ENCODE results near the gene POLR3H.

Gene POLR3H

DNA sequence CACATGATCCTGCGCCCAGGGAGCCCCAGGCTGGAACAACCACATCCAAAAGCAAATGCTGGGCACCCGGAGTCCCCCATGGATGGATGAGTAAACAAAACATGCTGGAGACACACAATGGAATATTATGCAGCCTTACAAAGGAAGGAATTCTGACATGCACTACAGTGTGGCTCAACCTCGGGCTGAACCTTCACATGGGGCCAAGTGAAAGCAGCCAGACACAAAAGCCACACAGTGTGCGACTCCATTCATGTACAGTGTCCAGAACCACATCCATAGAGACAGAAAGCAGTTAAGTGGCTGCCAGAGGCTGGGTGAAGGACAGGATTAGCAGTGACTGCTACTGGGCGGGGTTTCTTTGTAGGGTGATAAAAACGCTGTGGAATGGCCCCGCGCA lies 10.1 kb downstream of the POLR3H start:
- DNase-seq, result no peak

DNA sequence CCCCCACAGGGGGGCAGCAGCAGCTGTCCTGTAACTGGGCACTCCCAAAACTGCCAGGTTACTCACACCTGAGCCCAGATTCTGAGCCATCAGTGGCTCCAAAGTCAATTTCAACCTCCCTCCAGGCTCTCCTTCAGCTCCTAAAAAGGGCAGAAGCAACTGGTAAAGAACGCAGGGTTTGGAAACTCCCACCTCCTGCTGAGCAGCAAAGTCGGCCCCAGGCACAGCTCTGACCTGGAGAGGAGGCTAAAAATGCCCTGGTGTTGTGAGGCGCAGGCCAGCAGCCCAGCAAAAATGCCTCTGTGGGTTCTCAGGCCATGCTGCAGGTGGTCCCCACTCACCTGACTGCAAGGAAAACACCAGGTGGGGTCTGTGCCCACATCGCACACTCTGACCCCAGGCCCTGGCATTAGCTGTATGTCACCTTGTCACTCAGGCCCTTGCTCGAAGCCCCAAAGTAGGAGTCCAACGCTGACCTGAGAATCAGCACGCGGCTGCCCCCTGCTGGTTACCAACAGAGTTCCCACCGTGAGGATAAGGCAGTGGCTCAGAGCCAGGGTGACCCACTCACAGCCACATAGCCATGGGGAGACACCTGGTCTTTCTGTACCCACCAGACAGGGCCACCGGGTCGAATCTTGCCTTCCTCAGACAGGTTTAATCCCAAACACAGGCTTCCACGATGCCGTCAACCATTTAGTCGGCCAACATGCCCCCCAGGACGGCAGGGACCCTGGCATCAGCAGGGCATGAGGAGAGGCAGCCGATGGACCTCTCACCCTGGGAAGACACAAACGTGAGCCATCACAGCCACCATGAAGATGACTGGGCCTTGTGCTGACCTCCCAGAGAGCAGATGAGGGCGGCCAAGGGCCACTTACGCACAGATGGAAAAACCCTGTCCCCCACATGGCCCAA lies 11.1 kb downstream of the POLR3H start:
- peak in 1 of 2 experiments; percentile 64 for DNase-seq

DNA sequence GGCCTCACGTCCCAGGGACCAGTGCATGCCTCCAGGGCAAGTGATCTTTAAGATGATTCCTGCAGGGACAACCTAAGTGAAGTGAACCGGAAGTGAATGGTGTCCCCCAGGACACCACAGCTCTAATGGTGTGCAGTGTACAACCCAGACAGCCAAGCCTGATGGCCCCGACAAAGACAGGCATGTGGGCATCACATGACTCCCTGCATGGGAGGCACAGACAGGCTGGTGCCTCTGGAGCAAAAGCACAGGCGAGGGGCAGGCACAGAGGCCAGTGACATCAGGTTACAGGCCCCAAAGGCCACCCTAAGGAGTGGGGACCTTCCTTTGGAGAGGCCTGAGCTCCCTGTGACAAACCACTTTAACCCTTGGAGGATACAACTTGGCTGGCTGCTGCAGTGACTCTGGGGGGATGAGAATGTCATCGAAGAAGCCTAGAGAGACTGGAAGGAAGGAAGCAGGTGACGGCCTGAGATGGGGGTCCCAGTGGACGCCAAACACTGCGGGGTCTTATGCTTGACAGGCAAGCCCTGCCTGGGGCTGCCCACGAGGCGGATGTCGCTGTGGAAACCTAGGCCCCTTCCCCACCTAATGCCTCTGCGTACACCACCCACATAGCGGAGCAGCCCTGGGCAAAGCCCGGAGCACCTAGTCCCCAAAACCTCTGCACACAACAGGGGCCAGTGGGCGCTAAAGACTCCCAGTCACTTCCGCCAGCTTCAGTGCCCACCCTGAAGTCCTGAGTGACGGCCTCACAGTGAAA lies 12.4 kb downstream of the POLR3H start:
- DNase-seq, result no peak

DNA sequence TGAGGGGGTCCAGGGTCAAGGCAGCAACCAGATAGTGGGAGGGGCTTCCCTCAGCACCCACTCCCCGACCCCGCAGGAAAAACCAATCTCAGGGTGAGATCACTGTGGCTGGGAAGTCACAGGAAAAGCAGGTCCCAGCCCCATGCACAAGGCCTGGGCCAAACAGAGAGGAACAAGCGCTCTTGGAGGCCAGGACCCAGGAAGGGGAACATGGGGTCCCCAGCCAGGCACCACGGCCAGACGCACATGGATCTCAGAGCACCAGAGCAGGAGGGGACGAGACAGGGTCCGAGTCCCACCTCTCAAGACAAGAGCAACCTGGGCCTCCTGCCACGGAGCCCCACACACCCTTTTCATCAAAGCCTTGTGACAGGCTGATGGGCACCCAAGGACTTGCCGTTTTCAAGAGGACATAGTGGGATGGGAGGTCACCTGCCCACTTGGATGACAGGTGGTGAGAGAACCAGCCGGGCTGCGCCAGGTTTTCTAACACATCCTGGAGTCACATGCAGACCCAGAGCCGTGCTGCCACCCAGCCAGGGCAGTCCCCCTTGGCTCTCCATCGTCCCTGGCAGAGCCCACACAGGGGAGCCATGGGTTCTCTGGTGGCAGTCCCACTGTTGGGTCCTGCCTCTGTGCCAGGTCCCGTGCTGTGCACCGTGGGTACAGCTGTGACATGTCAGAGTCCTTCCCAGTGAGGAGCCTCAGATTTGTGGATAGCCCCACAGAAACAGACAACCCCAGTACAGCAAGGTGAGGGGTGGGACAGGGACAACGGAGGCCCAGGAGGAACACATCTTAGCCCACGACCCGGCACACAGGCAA lies 13.2 kb downstream of the POLR3H start:
- DNase-seq, result no peak

DNA sequence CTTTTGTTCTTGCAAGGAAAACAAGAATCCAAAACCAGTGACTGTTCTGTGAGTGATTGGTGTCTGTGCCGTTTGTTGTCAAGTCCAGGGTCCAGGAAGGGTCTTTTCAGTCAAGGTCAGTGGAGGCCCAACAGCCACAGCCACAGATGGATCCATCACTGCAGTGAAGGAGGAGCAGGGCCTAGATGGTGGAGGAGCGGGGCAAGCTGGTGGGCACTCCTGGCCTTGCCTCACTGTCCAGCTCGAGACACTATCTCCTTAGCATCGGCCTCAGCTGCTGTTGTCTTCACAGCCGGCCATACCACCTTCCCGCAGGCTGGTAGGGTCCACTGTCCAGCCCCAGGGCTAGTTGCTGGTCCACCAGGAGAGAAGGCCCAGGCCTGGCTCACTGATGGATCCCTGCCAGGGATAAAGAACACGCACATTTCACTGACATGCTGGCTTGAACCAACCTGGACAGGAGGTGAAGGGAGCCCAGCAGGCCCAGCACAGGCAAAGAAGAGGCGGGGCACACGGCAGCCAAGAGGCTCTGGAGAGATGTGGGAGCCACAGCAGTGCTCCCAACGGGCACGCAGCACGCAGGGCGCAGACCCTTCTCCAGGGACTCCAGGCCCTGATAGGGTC lies 15.2 kb downstream of the POLR3H start:
- peak in 1 of 2 experiments; percentile 16 for DNase-seq

DNA sequence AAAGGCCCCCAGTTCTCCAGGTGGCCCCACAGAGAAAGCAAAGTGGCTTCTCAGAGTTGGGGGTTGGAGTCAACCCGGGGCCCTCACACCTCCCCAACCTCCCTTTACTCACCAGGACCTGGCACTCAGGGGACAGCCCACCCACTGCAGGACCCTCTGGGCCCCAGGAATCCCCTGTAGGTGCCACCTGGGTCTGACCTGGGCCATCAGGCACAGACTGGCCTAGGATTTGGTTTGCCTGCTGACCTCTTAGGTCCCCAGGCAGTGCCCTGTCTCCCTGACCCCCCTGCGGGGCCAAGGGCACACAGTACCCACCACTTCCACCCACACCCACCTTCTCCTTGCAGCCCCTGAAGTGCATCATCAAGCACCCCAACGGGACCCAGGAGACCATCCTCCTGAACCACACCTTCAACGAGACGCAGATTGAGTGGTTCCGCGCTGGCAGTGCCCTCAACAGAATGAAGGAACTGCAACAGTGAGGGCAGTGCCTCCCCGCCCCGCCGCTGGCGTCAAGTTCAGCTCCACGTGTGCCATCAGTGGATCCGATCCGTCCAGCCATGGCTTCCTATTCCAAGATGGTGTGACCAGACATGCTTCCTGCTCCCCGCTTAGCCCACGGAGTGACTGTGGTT lies 16.0 kb downstream of the POLR3H start:
- DNase-seq, result no peak

DNA sequence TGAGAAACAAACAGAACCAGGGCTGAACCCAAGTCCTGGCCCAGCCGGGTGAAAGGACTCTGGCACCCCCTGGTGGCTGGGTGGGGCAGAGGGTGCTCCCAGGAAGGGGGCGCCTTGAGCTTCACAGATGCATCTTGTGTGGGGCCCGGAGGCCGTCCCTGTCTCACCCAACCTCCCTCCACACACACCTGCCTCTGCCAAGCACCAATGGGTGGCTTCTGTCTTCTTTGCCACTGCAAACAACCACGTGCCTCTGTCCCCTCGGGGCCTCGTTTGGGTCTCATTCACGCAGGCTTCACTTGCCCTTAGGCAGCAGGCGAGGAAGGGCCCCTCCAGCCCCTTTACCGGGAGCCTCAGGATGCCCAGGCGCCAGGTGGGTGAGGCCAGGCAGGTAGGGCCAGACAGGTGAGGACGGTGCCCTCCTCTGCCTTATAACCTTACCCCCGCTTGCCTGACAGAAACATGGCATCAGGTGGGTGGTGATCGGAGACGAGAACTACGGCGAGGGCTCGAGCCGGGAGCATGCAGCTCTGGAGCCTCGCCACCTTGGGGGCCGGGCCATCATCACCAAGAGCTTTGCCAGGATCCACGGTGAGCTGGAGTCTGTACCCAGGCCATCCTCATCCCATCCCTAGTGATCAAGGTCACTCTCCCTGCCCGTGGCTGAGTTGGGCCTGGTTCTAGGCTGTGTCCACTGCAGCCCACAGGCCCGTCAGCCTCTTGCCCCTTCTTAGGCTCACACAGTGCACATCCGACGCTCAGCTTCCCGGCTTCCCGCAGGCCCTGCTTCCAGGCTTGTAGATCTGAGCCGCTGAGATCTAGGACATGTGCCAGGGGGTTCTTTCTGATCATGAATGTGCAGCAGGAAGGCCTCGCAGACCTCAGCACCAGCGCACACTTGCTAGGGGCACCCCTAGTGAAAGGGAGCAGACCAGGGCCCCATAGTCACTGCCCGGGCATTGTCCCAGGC lies 17.2 kb downstream of the POLR3H start:
- no peak for DNase-seq

DNA sequence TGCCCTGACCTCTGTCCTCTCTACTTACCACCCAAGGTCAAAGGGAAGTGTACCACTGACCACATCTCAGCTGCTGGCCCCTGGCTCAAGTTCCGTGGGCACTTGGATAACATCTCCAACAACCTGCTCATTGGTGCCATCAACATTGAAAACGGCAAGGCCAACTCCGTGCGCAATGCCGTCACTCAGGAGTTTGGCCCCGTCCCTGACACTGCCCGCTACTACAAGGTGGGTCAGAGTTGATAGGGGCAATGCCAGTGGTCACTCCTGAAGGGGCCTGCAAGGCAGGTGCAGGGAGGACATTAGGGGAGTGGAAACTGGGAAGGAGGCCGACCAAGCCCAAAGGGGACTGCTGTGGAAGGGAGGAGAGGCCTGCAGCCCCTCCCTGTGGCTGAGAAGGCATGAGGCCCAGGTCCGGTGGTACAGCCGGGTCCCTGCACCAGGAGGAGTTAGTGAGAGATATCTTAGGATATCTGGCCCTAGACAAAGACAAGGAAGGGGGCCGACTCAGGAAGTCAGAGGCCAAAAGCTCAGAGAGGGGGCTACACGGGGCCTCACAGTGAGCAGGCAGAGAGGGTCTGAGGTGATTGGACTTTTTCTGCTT lies 17.9 kb downstream of the POLR3H start:
- DNase-seq, result no peak

DNA sequence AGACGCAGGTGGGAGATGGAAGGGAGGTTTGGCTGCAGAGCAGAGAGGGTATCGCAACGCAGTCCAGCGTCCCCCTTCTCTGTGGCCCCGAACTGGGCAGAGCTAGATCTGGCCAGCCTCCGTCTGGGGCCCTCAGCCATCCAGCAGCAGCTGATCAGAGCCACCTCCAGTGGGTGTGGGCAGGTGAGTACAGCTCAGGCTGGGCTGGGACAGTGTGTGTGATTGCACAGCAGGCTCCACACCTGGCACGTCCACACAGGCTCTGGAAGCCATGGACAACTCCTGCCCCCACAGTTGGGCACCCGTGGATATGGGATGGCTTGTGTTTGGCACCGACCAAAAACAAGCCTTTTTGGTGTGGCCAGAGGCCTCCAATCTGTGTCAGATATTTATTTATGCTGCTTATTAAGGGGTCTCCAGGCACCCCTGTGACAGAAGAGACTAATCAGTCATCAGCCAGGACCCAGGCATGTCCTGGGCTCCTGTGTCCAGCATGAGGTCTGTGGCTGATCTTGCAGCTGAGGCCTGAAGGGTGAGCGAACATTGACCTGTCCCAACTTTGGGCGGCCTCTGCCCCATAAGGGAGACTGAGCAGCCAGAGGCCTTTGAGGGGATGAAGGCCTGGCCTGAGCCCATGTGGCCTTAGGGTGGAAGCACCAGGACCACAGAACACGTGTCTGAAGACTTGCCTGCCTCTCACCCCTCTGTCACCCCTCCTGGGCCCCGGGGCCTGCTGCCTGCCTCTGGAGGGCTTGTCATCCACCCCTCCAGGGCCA lies 18.6 kb downstream of the POLR3H start:
- DNase-seq, result no peak

DNA sequence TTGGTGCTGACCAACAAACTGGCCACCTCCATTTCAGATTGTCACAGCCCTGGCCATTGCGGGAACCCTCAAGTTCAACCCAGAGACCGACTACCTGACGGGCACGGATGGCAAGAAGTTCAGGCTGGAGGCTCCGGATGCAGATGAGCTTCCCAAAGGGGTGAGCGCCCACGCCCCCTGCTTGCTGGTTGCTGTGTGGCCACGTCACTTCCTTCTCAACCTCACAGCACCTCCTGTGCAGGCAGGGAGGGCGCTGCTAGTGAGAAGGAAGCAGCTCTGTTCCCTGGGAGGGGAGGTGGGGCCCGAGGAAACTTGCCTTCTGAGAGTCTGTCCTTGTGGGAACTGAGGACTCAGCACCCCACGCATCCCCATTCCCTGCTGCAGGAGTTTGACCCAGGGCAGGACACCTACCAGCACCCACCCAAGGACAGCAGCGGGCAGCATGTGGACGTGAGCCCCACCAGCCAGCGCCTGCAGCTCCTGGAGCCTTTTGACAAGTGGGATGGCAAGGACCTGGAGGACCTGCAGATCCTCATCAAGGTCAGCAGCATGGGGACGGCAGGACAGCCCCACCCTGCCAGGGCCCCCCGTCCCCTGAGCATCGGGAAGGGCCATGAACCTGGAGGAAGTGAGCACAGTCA lies 19.3 kb downstream of the POLR3H start:
- DNase-seq, result no peak

DNA sequence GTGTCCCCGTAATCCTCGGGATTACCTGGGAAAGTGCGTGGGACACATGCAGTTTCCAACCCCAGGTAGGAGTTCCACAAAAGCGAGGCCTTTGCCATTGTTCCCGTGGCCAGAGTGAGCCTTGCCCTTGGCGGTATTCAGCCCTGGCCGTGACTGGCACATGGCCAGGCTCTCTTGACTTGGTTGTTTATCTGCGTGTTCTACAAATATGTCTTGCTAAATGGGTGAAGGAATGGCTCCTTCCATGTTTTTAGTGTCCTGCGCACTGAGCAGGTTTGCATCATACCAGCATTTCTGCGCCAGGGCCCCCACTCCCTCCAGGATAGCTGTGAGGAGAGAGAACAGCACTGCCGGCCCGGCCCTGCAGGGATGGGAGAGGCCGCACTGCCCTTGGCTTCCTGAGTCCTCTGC lies 20.0 kb downstream of the POLR3H start:
- DNase-seq, result no peak

DNA sequence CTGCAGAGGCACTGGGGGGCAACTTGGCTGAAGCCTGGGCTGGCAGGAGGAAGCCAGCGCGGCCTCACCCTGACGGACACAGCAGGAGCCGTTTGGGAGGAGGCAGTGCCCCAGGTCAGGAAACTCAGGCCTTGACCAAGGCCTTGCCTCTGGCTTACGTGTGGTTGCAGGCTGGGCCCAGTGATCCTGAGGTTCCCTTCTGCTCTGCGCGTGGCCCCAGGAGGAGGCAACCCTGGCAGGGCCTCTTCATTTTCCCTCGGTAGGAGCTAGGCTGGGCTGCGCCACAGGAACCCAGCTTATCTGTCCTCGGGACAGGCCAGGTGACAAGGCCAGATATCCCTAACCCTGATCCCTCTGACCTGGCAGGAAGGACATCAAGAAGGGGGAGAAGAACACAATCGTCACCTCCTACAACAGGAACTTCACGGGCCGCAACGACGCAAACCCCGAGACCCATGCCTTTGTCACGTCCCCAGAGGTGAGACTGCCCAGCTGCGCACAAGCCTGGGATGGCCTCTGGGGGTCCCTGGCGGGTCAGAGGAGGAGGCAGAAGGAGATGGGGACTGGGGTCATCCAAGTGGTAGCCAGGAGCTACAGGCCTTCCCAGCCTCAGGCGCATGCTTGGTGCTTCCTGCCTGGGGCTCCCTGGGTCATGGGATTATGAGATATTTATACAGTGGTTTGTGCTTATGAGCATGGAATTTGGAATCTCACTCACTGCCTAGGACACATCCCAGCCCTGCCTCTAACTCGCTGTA lies 20.6 kb downstream of the POLR3H start:
- DNase-seq, result no peak

DNA sequence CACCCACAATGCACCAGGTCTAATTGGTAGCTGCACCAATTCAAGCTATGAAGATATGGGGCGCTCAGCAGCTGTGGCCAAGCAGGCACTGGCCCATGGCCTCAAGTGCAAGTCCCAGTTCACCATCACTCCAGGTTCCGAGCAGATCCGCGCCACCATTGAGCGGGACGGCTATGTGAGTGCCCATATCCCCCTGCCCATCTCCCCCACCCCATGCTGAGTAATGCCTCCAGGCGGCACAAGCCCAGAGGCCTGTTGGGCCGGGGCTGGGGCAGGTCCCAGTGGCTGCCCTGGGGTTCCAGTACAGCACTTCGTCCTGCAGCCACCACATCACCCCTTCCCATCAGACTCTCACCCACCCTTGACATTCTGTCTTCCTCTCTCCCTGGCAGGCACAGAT lies 21.5 kb downstream of the POLR3H start:
- DNase-seq, result no peak

DNA sequence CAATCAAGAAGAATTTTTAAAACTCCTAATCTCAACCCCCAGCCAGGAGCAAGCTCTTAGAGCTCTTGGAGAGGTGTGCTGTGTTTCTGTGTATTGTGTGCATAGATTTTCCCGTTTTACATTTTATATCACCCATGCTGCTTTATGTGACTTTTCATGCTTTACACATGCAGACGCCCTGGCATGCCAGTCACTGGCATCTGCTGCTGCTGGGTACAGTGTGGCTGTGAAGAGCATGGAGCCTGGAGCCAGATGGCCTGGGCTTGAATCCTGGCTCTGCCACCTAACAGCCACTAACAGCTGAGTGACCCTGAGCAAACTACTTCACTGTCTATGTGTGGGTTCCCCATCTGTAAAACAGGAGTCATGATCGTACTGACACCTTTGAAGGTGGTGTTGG lies 23.1 kb downstream of the POLR3H start:
- no peak for DNase-seq

DNA sequence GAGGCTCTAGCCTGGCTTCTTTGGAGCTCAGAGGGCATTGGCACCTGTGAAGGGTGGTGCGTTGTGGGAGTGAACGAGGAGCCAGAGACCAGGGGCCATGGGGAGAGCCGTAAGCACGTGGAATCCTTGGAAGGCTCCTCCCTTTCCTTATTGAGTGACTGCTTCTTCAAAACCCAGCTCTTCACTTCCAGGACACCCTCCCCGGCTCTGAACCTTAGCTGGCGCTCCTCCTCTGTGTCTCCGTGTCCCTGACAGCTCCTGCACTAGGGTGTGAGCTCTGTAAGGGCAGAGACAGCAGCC lies 26.3 kb downstream of the POLR3H start:
- DNase-seq, result no peak

DNA sequence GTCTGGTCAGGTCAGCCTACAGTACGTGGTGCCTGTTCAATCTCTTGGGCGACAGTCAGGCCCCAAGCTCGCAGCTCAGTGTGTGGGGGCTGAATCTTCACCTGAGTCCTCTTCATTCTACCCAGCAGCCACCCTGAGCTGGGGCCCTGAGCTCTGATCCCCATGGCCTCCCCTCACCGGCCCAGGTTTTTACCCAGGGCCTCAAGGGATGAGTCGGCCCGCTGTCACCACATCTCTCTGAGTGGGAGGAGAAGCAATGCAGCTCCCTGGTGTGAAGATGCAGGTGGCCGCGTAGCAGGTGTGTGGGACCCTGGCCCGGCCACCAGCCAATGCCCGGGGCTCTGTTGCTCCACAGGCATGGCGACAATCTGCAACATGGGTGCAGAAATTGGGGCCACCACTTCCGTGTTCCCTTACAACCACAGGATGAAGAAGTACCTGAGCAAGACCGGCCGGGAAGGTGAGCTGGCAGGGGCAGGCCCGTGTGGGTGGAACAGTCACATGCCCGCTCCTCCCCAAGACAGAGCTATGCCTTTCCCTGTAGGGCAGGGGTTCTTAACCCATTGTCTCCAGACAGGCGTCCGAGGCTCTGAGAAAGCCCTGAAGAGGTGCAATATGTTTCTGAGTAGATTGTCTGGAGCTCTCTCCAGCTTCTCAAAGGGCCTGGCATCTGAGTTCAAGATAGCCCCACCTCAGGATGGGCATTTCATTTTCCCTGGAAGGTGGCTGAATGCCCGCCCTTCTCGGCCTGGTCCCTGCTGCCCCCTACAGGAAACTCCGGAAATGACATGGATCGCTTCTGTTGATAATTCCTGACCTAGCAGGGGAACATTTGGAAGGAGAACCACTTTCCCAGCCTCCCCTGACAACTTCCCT lies 26.9 kb downstream of the POLR3H start:
- peak; percentile 33 to 71 for DNase-seq

DNA sequence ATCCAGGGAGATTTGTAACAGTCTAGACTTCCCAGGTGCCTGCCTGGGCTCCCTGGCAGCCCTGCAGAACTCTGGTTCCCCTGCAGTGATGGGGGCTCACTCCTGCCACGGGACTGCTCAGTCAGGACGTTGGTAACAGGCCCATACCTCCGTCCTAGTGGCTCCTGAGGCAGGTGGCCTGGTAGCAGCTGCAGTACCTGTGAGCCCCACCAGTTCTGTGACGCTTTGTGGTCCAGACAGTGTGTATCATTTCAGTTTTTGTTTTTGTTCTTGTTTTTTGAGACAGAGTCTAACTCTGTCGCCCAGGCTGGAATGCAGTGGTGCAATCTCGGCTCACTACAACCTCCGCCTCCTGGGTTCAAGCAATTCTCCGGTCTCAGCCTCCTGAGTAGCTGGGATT lies 27.8 kb downstream of the POLR3H start:
- no peak for DNase-seq

DNA sequence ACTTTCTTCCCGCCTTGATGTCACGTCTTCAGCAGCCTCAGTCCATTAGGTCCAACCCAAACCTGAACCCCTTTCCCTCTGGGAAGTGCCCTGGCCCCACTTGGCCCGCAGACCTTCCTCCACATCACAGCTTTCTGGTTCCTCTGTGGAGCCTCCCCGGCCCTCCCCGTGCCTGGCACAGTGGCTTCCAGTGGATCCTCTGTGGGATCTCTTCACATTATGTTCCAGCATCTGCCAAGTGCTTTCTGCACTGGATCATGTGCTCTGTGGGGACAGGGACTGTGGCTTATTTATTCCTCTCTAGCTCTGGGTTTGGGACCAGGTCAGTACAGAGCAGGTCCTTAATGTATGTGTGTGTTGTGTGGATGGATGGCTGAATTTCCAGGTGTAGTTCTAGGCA lies 30.9 kb downstream of the POLR3H start:
- no peak for DNase-seq
